Stimulated activated CD8-positive, alpha-beta memory T cell treated with anti-CD3 and anti-CD28 coated beads, Interleukin-7, amount 100 ng/mL, for 1 hour (primary cell): Measurements from ENCODE around the gene C9orf152.

ENCODE experiments used
- DNase-seq, 2 donors: peaks; one replicate each; pipeline ENCODE4 v3.0.0-alpha.2; 2020; ENCODE audit warnings: low read depth in 2 of 2

Gene C9orf152

DNA sequence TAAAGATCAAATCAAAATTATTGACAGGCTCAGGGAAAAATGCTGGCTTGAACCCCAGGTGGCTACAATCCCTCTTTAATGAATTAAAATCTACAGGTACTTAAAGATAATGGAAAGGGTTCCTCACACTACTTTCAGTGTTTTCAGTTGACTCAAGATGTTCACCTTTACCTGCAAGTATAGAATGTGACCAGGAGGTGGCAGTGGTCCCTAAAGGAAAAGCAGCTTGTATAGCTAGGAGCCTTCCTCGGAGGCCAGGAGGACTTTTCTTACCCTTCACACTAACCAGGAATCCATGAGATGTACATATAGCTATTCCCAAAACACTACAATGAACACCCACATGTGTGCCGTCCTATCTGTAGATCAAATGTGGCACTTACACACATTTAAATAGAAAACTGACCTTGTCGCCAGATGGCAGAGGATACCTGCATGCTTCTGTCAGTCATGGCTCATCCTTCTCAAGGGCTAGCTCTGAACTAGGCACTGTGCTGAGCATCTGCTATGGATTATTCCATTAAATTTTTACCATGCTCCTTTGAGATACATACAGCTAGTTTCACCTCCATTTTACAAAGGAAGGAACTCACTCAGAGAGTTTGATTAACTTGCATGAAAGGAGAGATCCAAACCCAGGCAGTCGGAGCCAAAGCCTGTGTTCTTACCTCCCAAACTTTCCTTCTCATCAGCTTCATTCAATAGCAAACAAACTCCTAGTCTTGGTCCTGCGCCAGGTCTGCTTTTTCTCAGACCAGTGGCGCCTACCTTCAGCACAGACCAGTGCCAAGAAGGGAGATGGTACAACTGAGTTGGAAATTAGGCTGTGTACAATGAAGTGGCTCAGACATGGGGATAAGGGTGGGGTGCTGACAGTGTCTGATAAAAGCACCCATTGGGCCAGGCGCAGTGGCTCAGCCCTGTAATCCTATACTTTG is 24.5 kb downstream of the C9orf152 start:
- DNase-seq: no peak

DNA sequence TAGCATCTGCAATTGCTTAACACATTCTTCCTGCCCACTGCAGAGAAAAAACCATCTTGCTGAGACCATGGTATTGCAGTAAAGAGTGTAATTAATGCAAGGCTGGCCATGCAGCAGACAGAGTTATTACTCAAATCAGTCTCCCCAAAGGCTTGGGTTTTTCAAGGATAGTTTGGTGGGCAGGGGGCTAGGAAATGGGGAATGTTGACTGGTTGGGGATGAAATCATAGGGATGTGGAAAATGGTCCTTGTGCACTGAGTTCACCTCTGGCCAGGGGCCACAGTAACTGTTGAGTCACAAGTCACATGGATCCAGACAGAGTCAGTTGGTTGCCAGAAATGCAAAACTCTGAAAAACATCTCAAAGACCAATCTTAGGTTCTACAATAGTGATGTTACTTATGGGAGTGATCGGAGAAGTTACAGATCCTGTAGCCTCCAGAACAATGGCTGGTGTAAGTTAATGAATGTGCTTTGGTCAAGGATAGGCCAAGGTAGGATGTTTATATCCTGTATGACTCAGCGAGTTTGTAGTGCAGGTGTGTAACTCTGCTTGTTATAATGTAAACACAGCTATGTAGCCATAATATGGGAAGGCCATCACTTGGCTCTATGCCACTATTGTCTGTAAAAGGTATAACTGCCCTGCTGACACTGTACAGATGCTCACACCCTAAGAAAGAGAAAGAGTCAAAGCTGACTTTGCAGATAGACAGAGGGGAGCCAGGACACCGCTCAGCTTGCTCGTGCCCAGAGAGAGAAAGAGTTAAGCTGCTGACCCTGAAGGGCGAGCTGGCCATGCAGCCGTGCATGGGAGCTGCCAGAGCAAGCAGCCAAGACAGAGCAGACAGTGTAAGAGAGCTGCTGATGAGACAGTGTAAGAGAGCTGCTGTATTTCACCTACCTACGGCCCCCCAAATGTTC is 27.2 kb downstream of the C9orf152 start:
- DNase-seq: no peak

DNA sequence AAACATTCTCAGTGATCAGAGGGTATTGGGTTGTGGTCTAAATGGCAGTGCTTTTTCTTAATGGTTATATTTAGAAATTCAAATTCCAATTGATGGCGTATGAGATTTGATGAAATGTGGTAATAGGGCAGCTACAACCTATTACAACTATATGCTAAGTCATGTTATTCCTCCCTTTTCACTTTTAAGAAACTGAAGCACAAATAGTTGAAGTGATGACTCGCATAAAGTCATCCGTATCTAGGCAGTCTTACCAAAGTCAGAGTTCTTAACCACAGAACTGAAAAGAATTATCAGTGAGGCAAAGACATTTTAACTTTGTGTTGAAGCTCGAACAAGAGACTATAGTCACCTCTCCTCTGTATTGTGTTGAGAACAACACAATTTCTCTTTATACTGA is 28.2 kb downstream of the C9orf152 start:
- DNase-seq: no peak

DNA sequence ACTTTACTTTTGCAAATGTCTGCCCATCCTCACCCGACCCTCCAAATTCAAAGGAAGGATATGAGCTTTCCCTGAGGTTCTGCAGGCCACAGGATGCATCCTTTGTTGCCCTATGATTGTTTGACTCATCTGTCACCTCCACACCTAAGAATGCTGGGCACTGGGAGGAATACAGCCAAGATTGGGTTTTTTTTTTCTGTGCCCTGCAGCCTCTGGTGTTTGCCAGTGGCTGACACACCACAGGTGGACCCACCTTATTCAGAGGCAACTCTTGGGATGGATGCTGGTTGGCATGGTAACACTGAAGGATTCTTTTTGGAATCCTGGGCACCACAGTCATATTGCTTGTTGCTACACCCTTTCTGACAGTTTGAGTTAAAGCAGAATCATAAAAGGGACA is 29.7 kb downstream of the C9orf152 start:
- no peak for DNase-seq

- no peak for DNase-seq
Measured at GRCh38 chr9:110175275-110175968, 32.5 kb downstream of the C9orf152 start.

DNA sequence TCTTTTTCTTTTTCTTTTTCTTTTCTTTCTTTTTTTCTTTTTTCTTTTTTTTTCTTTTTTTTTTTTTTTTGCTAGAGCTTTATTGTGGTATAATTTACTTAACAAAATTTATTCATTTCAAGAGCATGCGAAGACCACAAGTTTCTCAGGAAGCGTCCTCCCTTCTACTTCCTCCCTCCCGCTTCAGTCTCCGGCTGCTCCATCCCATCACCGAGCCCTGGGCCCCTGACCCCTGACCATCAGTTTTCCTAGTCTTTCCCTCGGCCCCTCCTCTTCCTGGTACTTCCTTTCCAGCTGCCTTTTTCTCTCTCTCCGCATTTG is 34.7 kb downstream of the C9orf152 start:
- no peak for DNase-seq

GRCh38 chr9:110170357-110171257 is 37.4 kb downstream of the C9orf152 start:
- DNase-seq: no peak

DNA sequence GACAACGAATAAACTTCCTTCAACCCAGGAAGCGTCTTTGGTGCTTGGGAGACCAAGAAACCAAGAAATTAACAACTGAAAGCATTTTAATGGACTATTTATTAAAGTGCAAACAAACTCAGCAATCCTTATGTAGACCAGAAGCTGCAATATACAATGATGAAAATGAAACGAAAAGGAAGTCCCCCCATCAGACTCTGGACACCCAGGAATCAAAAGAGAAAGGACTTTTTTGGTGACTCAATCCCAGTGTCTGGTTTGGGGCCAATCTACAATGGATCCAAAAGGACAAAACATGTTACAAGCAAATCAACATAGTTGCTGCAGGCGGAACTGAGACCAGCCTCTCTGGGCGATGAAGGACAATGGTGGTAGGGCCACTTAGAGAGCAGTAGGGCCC is 39.5 kb downstream of the C9orf152 start:
- no peak for DNase-seq

GRCh38 chr9:110161940-110162339 is 46.0 kb downstream of the C9orf152 start:
- DNase-seq: no peak

DNA sequence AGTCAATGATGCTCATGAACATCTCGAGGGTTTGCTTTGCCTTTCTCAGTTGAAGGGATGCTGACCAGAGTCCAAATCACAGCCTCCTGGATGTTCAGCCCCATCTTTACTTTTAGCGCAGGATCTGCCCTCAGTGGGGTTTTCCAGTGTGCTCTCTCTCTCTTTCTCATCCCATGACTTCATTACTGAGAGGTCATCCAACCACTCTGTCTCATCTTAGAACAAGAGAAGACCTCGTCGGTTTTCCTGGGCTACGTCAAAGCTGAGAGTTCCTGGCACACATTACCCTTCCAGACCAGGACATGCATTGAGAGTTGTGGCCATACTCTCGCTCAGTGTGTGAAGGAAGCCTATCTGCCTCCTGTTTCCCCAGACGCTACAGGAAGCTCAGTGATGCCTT is 47.3 kb downstream of the C9orf152 start:
- DNase-seq: no peak

DNA sequence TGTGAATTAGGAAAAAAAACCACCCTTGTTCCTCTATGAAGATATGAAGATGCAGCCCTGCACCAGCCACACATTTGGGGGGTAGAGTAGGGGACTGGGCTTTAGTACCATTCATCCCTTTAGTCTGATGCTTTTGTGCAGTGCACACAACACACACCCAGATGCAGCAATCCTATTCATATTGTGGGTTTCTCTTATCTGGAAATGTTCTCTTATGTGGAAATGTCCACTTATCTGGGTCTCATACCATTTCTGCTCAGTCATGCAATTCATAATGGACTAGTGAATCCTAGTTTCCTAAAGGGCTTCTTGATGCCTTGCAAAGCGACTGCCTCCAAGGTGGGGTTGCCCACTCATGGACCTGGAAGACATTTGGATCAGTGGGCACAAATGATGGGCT is 47.8 kb downstream of the C9orf152 start:
- no peak for DNase-seq

GRCh38 chr9:110157823-110158664 is 49.9 kb downstream of the C9orf152 start:
- DNase-seq: no peak

- DNase-seq: peak in 1 of 2 donors; percentile 4
Measured at GRCh38 chr9:110156902-110157301, 51.1 kb downstream of the C9orf152 start.

DNA sequence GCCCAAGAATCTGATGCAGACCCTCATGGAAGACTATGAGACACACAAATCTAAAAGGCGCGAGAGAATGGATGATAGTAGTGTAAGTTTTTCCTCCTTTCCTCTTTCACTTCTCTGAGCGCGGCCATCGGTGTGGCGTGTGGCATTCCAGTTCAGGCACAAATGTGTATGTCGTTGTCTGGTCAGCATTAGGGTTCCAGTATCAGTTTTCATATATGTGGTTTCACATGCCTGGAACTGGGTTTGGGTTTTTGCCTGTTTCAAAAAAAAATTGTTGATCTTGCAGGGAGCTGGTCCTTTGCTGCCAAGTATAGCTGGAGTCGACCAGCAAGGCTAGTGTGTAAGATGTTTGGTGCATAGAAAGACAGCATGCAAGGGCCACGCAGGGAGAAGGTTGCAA is 51.5 kb downstream of the C9orf152 start:
- no peak for DNase-seq

DNA sequence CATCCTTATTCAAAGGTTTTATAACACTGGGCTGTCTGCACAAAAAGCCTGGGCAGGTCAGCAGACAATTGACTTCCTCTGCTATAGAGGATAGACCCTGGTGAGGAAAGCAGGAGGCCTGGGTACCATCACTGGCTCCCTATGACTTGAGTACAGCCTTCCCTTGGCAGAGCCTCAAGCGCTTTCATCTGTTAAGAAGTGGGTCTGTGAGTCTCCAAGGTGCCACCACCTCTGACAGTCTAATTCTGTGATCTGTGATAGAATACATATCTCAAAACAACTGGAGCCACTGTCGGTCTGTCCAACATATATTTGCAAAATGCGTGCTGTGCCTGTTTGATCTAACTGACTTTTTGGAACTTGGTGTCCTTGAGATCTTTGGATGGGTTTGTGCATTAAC is 52.2 kb downstream of the C9orf152 start:
- DNase-seq: no peak

DNA sequence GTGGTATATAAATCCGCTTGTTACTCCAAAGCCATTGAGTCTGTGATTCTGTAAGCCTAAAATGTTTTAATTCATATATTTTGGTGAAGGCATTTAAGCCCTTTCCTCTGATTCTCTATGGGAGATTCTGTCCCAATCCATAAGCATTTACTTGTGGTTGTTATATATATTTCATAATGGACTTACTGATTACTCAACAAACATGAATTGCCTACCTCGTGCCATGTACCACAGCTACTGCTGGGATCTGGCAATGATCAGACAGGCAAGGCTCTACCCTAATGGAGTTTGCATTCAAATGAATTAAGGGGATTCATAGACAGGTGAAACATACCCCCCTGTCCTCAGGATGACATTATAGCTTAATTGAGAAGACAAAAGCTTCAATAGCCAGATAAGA is 54.5 kb downstream of the C9orf152 start:
- no peak for DNase-seq

DNA sequence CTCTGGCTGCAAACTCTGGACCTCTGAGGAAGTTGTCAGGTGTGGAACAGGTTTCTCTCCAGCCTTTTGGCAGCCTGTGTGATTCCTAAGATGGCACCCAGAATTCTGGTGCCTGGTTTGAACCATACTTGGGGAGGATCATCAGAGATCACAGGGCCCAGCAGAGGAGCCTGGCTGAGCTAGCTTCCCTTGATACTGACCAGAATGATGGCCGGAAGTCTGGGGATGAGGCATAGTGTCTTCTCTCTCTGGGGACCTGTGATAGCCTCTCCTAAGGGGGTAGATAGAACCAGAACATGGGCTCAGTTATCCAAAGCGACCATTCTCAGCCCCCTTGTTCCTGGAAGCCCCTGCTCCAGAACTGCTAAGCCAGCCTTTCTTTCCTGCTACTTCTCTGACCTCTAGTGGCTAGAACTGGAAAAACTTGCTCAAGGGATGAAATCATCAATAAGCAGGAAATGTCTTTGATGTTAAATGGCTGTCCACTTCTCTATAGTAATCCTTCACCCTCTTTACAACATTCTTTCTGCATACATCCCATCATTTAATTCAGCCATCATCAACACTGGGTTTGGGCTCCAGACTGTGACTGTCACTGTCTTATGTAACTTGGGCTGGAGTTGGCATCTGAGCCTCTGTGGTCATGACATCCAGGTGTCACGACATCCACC is 55.1 kb downstream of the C9orf152 start:
- DNase-seq: no peak
